Tibial artery (tissue), 4 donors: Measurements from ENCODE around the gene ERC2.

ENCODE experiments used
- DNase-seq, 2 donors: peaks; one replicate each; pipeline ENCODE4 v3.0.0-alpha.2; 2019
- H3K27ac ChIP-seq, 2 donors: fragments of 200-600 bp; sonication (generic) in 1 of 2; 1 replicate in 1 of 2; 2 replicates in 1 of 2; pipeline ENCODE4 v1.5.1; 2018 to 2019; ENCODE audit warnings: mild to moderate bottlenecking in 1 of 2
- H3K27me3 ChIP-seq, 2 donors: fragments of 200-600 bp; sonication (generic) in 1 of 2; one replicate each; pipeline versions ENCODE4 v1.5.1 to v1.6.0; 2016 to 2019
- H3K36me3 ChIP-seq, 3 donors: fragments of 200-600 bp; sonication (generic) in 2 of 3; one replicate each; pipeline ENCODE4 v1.5.1; 2016 to 2019; ENCODE audit warnings: mild to moderate bottlenecking in 2 of 3
- H3K4me1 ChIP-seq, 4 donors: fragments of 200-600 bp; sonication (generic) in 2 of 4; 1 replicate in 3 of 4; 2 replicates in 1 of 4; pipeline ENCODE4 v1.5.1; 2016 to 2019
- H3K4me3 ChIP-seq, 2 donors: fragments of 200-600 bp; sonication (generic) in 1 of 2; 1 replicate in 1 of 2; 2 replicates in 1 of 2; pipeline ENCODE4 v1.5.1; 2018 to 2019; ENCODE audit warnings: mild to moderate bottlenecking in 2 of 2
- H3K9me3 ChIP-seq, 3 donors: fragments of 200-600 bp; sonication (generic) in 1 of 3; one replicate each; pipeline ENCODE4 v1.5.1; 2016 to 2019
- intact Hi-C: fragments of 100-400 bp; cut with DNase I; formaldehyde crosslinking; loops from one replicate; pipeline ENCODE4 v1.15.0; 2023; ENCODE audit warnings: low total_unique reads
- TF ChIP-seq, protein P1 (sequence below), 2 experiments: fragments of 200-600 bp in 1 of 2; fragments of 450-650 bp in 1 of 2; IDR thresholded peaks; one replicate each; pipeline ENCODE4 v1.5.1; 2017 to 2019; ENCODE audit warnings: antibody characterized with exemption in 2 of 2, mild to moderate bottlenecking in 1 of 2, moderate library complexity in 1 of 2

ERC2 gene

DNA sequence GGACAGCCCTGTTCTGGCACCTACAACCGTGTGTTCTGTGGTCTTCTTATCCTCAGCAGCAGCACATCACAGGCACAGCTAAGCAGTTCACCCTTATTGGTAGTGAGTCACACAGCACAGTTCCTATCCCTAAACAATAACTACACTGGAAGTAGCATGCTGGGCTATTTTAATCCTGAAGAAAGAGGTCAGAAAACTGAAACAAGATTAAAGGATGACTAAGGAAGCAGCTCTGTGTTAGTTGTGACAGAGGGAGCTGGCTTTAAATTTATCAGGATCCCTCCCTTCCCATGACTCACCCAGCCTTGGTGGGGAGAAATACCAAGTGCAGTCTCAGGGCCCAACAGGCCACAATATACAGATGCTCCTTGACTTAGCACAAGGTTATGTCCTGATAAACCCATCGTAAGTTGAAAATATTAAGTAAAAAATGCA lies 144.3 kb downstream of the ERC2 start:
- Histone ChIP-seq H3K27ac (no peak overlapping the region), H3K27me3 (no peaks in the 10 kb centered on the region), H3K9me3 (no peaks in the 10 kb centered on the region), H3K36me3 (no peaks in the 10 kb centered on the region), H3K4me3 (no peak overlapping the region), H3K4me1 (no peaks in the 10 kb centered on the region)
- DNase-seq = peak in 1 of 2 donors; percentile 23
- intact Hi-C loops = no loop called here
- TF ChIP-seq, protein P1, sequence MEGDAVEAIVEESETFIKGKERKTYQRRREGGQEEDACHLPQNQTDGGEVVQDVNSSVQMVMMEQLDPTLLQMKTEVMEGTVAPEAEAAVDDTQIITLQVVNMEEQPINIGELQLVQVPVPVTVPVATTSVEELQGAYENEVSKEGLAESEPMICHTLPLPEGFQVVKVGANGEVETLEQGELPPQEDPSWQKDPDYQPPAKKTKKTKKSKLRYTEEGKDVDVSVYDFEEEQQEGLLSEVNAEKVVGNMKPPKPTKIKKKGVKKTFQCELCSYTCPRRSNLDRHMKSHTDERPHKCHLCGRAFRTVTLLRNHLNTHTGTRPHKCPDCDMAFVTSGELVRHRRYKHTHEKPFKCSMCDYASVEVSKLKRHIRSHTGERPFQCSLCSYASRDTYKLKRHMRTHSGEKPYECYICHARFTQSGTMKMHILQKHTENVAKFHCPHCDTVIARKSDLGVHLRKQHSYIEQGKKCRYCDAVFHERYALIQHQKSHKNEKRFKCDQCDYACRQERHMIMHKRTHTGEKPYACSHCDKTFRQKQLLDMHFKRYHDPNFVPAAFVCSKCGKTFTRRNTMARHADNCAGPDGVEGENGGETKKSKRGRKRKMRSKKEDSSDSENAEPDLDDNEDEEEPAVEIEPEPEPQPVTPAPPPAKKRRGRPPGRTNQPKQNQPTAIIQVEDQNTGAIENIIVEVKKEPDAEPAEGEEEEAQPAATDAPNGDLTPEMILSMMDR (IDR thresholded peaks at IDR 0.05) = no peak

GRCh38 chr3:56322862-56323261 lies 145.4 kb downstream of the ERC2 start:
- Histone ChIP-seq H3K27me3 (no peaks in the 10 kb centered on the region), H3K9me3 (no peaks in the 10 kb centered on the region), H3K36me3 (no peaks in the 10 kb centered on the region), H3K4me3 (no peak overlapping the region), H3K4me1 (no peaks in the 10 kb centered on the region), H3K27ac (no peak overlapping the region)
- intact Hi-C loops = no loop called here
- DNase-seq = no peak
- TF ChIP-seq, protein P1 (IDR thresholded peaks at IDR 0.05) = no peak

- TF ChIP-seq, protein P1 (IDR thresholded peaks at IDR 0.05) = no peak
- Histone ChIP-seq H3K4me1 (no peaks in the 10 kb centered on the region), H3K9me3 (no peaks in the 10 kb centered on the region), H3K27me3 (no peaks in the 10 kb centered on the region), H3K27ac (no peak overlapping the region), H3K36me3 (no peaks in the 10 kb centered on the region), H3K4me3 (no peak overlapping the region)
- DNase-seq = no peak
- intact Hi-C loops = no loop called here
Measured at GRCh38 chr3:56321892-56322291, 146.4 kb downstream of the ERC2 start.

DNA sequence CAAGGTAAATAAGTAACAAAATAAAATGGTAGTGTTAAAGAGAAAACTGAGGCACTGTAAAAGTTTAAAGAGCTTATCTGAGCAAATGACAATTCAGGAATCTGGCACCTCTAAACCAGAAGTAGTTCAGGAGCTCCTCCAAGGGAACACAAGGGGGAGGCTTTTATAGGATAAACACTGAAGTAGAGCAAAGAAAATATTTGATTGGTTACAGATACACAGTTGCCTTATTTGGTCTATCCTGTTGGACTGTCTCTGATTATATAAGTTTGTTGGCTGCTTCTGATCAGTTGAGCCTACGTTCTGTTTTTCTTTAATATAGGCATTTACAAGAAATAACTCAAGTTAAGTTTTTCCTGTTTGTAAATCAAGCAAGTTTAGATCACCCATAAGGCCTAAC lies 146.9 kb downstream of the ERC2 start:
- TF ChIP-seq, protein P1 (IDR thresholded peaks at IDR 0.05) = no peak
- H3K27ac ChIP-seq = no peak overlapping the region
- H3K27me3 ChIP-seq = no peaks in the 10 kb centered on the region
- no peaks in the 10 kb centered on the region for H3K36me3 ChIP-seq
- H3K9me3 ChIP-seq = no peaks in the 10 kb centered on the region
- H3K4me3 ChIP-seq = no peak overlapping the region
- no peaks in the 10 kb centered on the region for H3K4me1 ChIP-seq
- intact Hi-C loops = no loop called here
- DNase-seq = no peak

- DNase-seq = no peak
- H3K36me3 ChIP-seq = no peaks in the 10 kb centered on the region
- H3K4me3 ChIP-seq = no peak overlapping the region
- no peaks in the 10 kb centered on the region for H3K9me3 ChIP-seq
- intact Hi-C loops = no loop called here
- no peaks in the 10 kb centered on the region for H3K27me3 ChIP-seq
- H3K4me1 ChIP-seq = no peaks in the 10 kb centered on the region
- TF ChIP-seq, protein P1 (IDR thresholded peaks at IDR 0.05) = no peak
- H3K27ac ChIP-seq = no peak overlapping the region
Measured at GRCh38 chr3:56320883-56321282, 147.4 kb downstream of the ERC2 start.

- Histone ChIP-seq H3K27ac (no peak overlapping the region), H3K4me3 (no peak overlapping the region), H3K36me3 (no peaks in the 10 kb centered on the region), H3K4me1 (no peaks in the 10 kb centered on the region), H3K27me3 (no peaks in the 10 kb centered on the region), H3K9me3 (no peaks in the 10 kb centered on the region)
- DNase-seq = no peak
- intact Hi-C loops = no loop called here
- TF ChIP-seq, protein P1 (IDR thresholded peaks at IDR 0.05) = no peak
Measured at GRCh38 chr3:56318891-56319290, 149.4 kb downstream of the ERC2 start.
